Suppressor macrophage treated with lipopolysaccharide for 4 hours (primary cell): ENCODE measurements around the gene KCNA2.

ENCODE experiments used
- DNase-seq: peaks from one replicate; pipeline ENCODE4 v3.0.0-alpha.2; 2020

KCNA2 gene

DNA sequence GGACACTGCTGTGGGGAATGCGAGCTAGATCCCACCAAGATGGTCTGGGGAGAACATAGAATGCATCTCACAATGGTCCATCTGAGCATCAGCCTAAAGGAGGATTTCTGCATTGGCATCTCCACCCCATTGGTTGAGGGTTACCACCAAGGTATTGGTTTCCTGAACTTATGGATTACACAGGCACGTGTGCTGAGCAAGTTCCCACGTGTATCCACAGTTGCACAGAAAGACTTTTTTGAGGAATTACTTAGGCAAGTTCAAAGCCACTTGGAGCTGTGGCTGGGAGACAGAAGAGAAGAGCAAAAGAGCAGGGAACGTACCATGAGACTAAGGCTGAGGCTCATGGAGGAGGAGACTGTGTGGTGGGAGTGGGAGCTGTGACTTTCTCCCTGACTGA is 43.1 kb downstream of the KCNA2 start:
- no peak for DNase-seq

DNA sequence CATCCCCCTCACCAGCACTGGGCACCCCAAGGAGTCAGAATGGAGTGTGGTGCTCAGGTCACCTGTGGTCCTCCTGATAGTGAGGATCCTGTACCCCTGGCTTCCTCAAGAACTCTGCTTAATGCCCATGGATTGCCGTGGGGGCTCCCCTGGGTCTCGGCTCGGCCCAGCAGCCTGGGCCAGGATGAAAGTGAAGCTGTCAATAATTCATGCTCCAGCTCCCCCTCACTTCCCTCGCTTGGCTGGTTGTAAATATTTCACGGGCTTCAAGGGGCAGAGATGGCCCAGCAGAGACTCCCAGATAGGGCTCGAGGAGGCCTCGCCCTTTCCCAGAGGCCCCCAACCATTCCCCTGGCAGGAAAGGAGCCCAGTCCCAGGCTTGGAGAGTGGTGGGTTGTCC is 44.6 kb downstream of the KCNA2 start:
- no peak for DNase-seq

DNA sequence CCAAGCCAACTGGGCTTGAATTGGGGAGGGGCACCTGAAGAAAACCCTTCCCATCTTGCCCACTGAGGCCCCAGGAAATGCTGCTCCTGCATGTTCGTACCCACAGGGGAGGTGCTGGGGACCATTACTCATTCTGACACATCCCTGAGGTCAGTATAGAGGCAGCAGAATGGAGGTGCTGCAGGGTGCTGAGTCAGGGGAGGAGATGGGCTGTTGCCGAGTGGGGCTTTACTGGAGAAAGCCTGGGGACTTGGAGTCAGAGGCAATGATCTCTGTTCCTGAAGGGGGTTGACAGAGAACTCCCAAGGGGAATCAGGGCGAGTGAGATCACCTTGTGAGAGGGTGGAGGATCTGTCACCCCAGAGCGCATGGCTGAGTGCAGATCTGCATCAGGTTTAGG is 47.0 kb downstream of the KCNA2 start:
- no peak for DNase-seq

DNA sequence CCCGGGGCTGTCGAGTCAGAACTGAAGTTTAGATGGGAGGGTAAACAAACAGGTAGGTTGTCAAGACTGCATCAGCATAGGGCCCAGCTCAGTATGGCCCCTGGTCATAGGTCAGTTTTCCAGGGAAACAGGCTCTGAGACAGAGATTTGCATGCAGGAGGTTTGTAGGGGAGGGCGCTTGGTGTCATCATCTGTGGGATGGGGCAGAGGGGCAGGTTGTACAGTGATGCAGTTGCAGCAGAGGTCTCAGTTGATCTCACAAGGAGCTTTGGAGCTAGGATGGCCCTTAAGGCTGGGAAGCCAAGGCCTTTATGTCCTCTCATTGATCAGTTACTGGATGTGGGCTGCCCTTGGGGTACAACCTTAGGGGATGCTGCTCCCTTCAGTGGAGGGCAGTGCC is 48.7 kb downstream of the KCNA2 start:
- DNase-seq = no peak

DNA sequence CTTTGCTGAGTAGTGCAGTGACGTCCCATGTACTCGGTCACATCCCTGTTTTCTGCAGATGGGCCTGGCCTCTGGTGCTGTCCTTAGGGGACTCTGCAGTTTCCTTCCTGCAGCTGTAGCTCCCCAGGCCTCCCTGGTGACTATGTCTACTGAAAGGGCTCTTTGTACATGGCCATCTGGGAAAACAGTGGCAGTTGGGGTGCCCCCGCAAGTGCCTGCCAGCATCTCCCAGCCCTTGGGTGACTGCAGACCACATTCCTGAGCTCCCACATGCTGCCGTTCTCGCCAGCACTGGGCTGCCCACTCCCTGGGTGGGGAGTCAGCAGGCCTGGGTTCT is 49.7 kb downstream of the KCNA2 start:
- DNase-seq = no peak

DNA sequence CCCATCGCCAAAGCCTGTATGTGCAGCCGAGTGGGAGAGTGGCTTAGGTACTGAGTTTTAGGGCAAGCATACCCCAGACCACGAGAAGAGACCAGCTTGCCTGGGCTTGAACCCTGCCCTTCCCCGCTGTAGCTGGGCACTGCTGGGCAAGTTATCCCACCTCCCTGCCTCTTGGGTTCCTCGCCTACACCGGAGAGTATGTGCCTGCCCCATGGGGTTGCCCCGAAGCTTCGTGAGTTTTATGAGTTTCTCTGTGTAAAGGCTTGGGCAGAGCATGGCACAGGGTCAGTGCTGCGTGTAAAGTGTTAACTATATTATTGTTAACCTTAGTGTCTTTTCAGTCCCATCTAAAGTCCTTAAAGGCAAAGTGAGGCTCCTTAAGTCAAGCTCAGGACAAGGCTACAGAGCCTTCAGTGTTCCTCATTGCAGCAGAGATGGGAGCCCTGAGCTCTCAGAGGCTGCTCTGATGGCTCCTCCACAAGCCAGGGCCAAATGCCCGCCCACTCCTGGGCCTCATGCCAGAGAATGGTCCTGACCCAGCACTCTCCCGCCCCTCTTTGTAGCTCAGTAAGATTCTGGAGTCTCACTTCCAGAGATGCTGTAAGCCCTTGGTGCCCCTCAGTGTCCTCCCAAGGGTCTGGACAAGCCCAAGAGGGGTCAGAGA is 50.2 kb downstream of the KCNA2 start:
- no peak for DNase-seq

DNA sequence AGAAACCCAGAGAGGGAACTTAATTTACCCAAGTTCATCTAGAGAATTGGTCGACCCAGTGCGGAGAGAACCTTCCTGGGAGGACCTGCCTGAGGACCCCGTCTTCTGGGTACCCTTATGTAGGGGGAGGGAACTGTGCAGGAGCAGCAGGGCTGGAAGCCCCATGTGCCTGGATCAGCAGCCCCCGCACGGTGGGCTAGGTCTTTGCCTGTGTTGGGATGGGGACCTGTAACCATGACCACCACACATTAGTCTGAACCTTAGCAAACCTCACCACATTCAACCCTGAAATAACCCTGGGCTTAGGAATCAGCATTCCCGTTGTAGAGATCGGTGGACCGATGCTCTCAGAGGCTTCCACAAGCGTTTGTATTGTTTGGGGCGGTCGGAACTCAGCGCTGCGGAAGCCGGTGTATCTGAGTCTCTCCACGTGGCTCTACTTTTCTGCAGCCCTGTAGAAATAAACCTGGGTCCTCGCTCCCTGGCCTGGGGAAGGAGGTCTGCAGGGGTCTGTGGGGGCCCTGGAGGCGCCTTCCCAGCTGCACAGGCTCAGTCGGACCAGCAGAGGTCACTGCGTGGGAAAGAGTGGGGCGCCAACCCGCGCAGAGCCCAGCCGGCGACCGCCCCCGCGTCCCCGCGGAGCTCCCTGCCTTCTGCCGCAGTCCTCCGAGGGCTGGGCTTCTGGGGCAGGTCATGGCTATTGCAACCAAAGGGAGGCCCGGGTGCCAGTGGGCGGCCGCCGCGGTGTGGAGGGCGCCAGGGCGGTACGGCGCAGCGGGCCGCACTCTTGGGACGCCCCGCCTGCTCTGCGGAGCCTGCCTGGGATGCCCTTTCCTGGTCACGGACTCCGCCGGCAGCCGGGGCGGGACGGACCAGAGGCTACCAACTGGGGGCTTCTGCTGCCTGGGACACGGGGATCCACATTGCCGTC is 51.0 kb downstream of the KCNA2 start:
- DNase-seq = peak; percentile 45

DNA sequence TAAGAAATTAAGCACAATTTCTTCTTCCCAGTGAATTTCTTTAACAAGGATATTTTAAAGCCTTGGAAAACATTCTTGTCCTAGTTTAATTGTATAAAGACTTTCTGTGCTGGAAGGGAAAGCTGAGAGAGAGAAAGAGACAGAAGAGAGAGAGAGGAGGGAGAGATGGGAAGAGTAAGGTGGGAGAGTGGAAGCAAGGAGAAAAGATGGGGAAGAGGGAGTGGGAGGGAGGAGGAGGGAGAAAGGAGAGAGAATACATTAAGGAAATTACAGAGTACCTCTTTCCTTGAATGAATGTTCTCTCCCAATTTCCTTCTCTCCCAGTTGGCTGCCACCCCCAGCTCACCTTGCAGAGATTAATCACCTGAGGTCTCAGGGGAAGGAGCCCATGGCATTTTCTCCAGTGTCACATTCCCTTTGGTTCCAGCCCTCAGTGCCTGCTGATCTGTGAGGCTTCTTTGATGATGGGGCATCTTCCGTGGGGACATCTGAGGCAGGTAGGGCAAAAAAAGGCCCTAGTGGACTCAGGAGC is 54.8 kb downstream of the KCNA2 start:
- DNase-seq = no peak

DNA sequence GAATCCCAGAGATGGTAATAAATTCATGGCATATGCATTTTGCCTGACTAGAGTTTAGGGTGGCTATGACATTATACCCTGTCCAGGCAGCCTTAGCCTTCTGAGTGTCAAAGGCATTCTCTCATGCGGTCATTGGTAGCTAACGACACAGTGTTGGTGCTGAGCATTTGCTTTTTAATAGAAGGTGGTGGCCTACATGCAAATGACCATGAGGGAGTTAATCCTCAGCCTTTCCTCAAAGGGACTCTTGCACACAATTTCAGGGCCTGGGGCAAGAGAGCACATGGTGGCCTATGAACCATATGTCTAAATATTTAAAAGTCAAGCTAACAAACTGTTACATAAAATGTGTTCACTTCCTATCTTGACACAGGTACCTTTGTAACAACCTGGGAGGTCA is 56.3 kb downstream of the KCNA2 start:
- no peak for DNase-seq

DNA sequence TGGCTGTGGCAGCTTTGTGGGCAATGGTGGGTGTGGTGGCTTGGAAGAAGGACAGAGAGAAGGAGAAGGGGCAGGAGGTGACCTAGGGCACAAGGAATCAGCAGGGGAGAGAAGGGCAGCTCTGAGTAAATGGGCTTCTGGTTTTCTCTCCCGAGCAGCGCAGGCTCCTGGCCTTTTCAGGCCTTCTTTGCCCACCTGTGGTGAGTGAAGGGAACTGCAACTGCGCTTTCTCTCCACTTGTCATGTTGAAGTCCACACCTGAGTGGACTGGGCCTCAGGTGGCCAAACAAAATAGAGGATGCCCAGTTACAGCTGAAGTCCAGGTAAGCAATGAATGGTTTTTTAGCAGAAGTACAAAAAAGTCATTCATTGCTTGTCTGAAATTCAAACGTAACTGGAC is 57.8 kb downstream of the KCNA2 start:
- no peak for DNase-seq

DNA sequence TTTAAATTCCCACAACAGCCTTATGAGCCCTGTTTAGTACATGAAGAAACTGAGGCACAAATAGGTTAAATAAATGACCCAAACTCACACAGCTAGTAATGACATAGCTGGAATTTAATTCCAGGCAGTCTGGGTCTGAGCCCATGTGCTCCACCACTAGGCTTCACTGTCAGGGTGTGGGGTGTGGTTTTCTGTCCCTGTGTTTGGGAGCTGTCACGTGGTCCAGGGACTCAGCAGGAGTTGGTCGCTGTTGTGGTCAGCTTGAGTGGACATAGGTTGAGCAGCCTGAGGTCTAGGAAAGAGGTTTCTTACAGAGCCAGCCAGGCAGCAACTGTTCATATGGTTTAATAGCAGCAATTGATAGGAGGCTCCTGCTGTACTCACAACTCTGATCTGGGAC is 59.1 kb downstream of the KCNA2 start:
- no peak for DNase-seq

DNA sequence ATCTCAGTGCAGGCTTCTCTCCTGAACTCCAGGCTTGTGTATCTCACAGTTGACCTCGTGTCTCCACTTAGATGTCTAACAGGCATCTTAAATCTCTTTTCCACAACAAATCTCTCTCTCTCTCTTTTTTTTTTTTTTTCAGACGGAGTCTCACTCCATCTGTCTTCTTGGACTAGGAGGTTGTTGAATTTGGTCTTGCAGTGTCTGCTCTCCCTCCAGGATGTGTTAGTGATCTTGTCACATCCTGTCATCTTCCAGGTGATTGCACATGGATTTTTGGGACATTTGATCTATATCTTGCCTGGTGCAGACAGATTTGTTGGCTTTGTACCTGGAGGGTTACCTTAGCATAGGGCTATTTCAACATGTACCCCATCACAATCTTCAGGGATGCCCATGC is 60.7 kb downstream of the KCNA2 start:
- DNase-seq = no peak

DNA sequence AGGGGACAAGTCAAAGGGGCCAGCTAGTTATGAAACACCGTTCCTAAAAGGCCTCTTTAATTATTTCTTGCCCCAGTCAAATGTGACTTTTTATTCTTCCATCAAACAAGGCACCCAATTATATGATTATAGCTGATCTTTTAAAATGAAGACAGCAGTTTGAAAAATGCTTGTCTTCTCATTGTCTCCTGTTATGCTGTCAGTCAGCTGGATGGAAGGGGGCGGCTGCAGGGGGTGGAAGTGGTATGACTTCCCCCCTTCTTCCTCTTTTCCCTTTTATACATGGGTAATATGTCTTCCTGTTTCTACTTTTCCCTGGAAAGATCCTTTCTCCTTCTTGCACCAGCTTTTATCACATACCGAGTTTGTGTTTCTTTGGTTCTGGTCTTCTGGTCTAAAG is 61.4 kb downstream of the KCNA2 start:
- DNase-seq = no peak
